Sigmoid colon (tissue), 4 donors: ENCODE data around the gene HS1BP3.

ENCODE experiments used
- POLR2AphosphoS5 ChIP-seq, 4 donors: sonication (generic); formaldehyde crosslinking; IDR thresholded peaks; one replicate each; pipeline ENCODE4 v1.6.1; 2017; ENCODE audit warnings: antibody characterized with exemption in 4 of 4
- TF ChIP-seq, protein P1 (sequence below), 4 experiments: fragments of 450-650 bp in 3 of 4; fragments of 200-600 bp in 1 of 4; IDR thresholded peaks; one replicate each; pipeline ENCODE4 v1.5.1; 2016 to 2019; ENCODE audit warnings: antibody characterized with exemption in 4 of 4, mild to moderate bottlenecking in 3 of 4, moderate library complexity in 2 of 4

DNA sequence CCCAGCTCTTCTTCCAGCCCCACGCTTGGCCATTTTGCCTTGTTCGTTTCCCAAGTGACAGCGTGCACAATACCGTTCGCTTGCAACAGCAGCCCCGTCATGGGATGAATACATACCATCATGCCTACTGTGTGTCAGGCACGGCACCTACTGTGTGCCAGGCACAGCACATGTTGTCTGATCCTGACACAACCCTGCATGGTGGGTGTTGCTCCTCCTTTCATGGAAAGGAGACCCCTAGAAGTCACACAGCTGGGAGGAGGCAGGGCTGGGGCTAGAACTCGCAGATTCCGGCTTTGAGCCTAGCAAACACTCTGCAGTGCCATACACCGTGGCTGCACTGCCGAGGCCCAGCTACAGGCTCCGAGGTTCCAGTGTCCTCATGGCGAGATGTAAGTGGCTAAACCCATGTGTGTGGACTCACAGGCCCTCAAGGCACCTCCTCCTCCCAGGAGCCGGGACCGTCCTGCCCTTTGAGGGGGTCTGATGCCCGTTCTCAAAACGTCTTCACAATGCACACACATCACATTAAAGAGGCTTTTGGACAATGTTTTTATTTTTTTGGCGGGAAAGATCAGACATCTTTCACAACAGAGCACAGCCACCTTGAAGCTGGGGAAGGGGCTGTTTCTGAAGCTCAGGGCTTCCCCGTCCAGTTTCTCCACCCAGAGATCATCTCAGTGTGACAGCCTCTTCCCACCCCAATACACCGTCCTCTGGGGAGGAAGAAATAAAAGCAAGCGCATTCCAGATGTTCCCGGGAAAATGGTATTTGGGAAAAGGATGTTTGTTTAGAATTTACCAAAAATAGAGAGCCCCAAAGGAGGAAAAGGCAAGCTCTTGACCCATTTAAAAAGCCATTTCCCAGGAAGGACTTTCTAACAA is 64.9 kb downstream of the HS1BP3 start:
- TF ChIP-seq POLR2AphosphoS5 (IDR thresholded peaks at IDR 0.05) = no peak
- TF ChIP-seq, protein P1, sequence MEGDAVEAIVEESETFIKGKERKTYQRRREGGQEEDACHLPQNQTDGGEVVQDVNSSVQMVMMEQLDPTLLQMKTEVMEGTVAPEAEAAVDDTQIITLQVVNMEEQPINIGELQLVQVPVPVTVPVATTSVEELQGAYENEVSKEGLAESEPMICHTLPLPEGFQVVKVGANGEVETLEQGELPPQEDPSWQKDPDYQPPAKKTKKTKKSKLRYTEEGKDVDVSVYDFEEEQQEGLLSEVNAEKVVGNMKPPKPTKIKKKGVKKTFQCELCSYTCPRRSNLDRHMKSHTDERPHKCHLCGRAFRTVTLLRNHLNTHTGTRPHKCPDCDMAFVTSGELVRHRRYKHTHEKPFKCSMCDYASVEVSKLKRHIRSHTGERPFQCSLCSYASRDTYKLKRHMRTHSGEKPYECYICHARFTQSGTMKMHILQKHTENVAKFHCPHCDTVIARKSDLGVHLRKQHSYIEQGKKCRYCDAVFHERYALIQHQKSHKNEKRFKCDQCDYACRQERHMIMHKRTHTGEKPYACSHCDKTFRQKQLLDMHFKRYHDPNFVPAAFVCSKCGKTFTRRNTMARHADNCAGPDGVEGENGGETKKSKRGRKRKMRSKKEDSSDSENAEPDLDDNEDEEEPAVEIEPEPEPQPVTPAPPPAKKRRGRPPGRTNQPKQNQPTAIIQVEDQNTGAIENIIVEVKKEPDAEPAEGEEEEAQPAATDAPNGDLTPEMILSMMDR (IDR thresholded peaks at IDR 0.05) = no peak
